ENCODE results near the gene CATSPERE. TPM values are rescaled to one million over a fixed set of nuclear protein-coding genes. Genes with fewer than 3 reads are reported as not detected.
"Not testable (repeated sequence)": the region's sequence is repeated elsewhere in the genome, so short reads cannot be mapped to it uniquely, and the experiment has no call there.

Gene CATSPERE
- total RNA-seq, 1 donor from 2014 or later = 0.64 TPM

- no peak for ATAC-seq
Observed at GRCh38 chr1:244548558-244549115, 87.6 kb downstream of the CATSPERE start.

GRCh38 chr1:244552336-244552735 is 91.3 kb downstream of the CATSPERE start:
- ATAC-seq = no peak

DNA sequence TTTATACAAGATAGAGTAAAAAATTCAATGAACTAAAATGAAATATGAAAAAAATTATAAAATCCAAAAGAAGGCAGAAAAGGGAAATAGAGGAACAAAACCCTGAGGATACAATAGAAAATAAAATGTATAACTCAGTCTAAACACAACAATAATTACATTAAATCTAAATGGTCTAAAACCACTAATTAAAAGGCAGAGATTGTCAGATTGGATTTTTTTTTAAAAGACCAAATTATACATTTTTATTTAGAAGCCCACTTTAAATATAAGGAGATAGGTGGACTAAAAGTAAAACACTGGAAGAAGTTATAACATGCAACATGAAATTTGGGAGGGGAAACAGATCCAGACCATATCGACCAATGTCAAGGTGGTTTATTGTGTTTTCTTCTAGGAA is 95.2 kb downstream of the CATSPERE start:
- ATAC-seq = no peak

DNA sequence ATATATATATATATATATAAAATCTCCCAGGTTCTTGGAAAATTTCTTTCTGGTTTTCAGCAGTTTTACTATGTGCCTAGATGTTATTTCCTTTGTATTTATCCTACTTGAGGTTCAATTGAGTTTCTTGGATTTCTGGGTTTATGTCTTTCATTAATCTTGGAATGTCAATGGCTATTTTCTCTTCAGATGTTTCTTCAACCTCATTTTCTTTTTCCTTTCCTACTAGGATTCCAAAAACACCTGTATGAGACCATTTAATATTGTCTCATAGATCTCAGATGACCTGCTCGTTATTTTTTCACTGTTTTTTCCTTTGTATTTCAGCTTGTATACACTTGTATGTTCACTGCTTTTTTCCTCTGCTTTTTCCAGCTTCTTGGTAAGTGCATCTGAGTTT is 96.5 kb downstream of the CATSPERE start:
- ATAC-seq = no peak

GRCh38 chr1:244559561-244559960 is 98.5 kb downstream of the CATSPERE start:
- no peak for ATAC-seq

DNA sequence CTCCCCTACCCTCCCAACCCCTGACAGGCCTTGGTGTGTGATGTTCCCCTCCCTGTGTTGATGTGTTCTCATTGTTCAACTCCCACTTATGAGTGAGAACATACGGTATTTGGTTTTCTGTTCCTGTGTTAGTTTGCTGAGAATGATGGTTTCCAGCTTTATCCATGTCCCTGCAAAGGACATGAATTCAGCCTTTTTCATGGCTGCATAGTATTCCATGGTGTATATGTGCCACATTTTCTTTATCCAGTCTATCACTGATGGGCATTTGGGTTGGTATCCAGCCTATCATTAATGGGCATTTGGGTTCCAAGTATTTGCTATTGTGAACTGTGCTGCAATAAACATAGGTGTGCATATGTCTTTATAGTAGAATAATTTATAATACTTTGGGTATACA is 101.8 kb downstream of the CATSPERE start:
- not testable (repeated sequence) for ATAC-seq

- ATAC-seq = no peak
Observed at GRCh38 chr1:244573768-244574167, 112.7 kb downstream of the CATSPERE start.

GRCh38 chr1:244576259-244576892 is 115.3 kb downstream of the CATSPERE start:
- no peak for ATAC-seq

- ATAC-seq = peak; percentile 62
Observed at GRCh38 chr1:244578205-244578604, 117.1 kb downstream of the CATSPERE start.

DNA sequence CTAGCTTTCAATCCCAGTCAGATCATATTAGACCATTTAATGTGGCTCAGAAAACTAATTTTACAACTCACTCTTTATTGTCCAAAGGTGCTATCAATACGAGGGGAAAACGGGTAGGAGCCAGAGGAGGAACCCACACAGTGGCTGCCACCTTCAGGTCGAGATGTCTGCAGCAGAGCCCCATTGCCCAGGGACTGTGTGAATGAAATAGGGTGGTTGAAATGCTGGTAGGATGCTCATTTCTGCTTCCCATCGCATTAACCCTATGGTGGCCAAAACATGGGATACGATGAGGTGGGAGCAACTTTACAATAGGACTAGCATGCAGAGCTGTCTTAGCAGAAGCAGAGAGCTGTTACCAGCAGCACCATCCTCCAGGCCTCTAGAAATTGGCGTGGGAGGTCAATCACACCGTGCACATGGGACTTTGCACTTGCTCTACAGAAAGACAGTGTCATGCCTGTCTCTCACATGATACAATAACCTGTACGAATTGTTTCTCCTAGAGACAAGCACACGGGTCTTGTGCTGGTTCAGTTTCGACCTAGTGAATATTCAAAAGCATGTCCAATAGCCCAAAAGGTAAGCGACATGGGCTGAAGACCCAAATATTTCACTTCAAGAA is 122.4 kb downstream of the CATSPERE start:
- ATAC-seq = no peak

DNA sequence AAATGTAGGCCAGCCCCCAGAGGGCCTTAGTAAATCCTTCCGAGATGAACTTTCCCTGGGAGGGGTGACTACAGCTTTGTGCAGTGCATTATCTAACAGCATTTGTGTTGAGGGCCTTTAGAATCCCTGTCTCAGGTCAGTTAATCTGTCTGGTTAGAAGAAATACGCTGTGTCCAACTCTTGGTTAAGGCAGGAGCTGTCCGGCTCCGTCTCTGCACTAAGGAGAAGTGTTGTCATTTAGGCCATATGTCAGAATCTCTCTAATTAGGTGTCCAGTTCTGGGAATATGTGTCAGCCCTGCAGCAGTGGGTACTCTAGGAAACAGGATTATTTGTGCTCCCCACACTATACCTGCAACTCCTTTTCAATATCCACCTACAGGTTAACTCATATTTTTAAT is 124.8 kb downstream of the CATSPERE start:
- no peak for ATAC-seq

GRCh38 chr1:244590670-244591069 is 129.6 kb downstream of the CATSPERE start:
- ATAC-seq = no peak

GRCh38 chr1:244598611-244599010 is 137.5 kb downstream of the CATSPERE start:
- no peak for ATAC-seq

- peak; percentile 99 for ATAC-seq
Observed at GRCh38 chr1:244599937-244600350, 138.9 kb downstream of the CATSPERE start.

- ATAC-seq = no peak
Observed at GRCh38 chr1:244601336-244601735, 140.3 kb downstream of the CATSPERE start.

DNA sequence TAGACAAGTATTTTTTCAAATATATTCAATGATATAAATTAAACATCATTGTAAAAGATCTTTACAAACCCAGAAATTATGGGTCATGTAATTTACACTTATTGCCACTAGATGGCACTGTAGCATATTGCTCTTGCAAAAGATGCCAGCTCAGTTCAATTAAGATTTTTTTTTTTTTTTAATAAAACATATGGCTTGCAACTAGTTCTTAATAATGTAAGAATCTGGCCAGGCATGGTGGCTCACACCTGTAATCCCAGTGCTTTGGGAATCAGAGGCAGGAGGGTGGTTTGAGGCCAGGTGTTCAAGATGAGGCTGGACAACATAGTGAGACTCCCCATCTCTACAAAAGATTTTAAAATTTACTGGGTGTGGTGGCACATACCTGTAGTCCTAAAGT is 142.4 kb downstream of the CATSPERE start:
- ATAC-seq = no peak

DNA sequence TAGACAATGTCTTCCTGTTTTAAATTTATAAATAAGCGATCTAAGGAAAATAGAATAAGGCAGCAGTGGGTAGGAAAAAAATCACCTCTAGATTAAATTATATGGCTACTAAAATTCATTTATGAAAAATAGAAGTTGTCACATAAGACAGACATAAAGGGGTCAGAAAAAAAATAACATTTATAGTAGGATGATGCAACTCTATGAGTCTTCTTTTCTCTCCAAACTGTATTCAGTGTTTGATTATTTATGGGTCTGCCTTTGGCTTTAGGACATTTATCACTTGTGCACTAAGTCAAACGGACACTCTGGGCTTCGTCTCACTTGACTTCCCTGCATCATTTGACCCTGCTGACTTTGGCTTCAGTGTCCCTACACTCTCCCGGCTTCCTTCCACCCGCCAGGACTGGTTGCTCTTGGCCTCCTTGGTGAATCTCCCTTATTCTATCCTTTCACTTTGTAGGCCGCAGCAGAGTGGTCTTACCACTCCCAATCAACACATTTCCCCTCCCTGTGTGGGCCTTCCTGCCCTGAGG is 144.8 kb downstream of the CATSPERE start:
- ATAC-seq = no peak

DNA sequence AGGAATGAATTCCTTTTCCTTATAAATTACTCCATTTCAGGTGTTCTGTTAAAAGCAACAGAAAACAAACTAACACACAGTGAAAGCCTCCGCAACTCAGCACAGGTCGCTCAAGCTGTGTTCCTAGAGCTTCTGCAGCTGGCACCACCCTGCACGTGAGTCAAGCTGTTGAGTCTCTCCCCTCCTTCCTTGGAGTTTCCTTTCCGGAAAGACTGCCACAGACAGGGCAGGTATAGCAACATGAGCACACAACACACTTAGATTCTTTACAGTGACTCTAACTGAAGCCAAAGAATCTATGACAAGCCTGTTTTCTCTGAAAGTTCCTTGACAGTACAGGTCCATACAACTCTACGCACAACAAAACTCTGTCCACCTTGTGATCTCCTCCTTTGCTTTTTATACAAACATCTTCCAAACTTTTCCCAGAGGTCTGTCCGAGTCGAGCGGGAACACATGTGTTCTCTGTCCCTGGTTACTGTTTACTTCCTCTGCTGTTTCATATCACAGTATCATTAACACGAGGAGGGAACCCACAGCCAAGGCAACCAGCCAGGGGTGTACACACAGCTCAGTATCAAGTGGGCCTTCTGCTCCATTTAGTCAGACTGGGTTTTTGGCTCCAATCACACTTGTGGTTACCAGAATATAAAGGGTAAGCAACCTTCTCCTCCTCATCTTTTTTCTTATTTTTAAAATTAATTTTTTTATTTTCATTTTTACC is 153.2 kb downstream of the CATSPERE start:
- peak; percentile 35 for ATAC-seq

DNA sequence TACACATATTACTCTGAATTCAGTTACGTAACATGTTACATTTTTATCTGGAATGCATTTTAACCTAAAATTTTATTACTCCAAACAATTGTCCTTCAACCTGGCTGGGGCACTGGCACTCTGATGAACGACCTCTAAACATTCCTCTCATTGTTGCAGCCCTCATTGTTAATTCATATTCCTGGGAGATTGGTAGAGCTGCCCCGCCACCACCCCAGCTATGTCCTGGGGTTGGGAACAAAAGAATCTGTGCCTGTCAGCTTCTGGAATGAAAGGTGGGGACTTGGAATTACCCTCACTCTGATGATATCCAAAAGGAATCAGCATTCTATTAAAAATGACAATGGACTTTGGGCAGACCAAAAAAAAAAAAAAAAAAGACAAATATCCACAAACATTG is 153.8 kb downstream of the CATSPERE start:
- no peak for ATAC-seq

DNA sequence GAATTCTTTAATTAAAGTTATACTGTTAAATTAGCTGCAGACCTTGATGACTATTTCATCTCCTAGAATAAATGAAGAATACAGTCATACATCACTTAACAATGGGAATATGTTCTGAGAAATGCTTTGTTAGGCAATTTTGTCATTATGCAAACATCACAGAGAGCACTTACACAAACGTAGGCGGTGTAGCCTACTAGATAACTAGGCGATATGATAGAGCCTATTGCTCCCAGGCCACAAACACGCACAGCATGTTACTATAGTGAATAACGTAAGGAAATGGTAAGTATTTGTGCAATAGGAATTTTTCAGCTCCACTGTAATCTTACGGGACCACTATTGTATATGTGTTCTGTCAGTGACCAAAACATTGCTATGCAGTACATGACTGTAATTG is 154.2 kb downstream of the CATSPERE start:
- no peak for ATAC-seq

DNA sequence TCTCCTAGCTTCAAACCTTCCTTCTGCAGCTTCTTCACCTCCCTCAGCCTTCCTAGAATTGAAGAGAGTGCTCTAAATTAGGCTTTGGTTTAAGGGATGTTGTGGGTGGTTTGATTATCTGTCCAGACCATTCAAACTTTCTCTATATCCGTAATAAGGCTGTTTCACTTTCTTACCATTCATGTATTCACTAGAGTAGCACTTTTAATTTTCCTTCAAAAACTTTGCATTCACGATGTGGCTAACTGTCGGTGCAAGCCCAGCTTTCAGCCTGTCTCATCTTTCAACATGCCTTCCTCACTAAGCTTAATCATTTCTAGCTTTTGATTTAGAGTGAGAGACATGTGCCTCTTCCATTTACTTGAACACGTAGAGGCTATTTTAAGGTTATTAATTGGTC is 165.6 kb downstream of the CATSPERE start:
- no peak for ATAC-seq

DNA sequence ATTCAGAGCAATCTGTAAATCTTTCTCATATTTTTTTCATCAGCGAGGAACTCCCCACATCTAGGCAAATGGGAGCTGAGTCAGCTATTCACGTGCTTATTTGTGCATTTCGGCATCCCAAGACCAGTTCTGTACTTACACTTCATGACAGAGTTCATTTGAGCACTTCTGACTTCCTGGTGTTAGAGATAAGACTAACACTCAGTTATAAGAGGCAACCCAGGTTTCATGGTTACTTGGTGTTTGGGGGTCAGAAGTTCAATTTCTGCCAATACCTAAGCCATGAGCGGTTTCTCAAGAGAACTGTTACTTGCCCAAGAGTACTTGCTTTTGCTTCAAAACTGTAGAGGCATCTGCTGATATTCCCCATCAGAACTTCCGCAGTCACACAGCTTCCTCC is 167.7 kb downstream of the CATSPERE start:
- ATAC-seq = no peak

DNA sequence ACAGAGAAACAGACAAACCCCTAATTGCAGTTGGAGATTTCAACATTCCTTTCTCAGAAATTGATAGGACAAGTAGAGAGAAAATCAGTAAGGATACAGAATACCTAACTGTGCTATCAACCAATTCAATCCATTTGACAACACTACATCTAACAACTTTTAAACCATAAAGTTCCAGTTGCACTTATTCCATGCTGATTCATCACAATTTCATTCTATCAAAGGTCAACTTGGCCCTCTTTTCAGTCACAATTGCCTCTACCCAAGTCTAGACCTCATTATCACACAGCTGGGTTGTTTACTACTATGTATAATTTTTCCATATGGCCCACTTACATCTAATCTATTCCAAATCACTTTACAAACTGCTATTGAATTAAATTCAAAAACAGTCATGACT is 172.1 kb downstream of the CATSPERE start:
- ATAC-seq = no peak
